ENCODE data around the gene BMI1. TPM values are rescaled to one million over a fixed set of nuclear protein-coding genes. Genes with fewer than 3 reads are reported as not detected.

The BMI1 gene
- total RNA-seq, 1 experiment from 2014 or later = 6.8 TPM

GRCh38 chr10:22364407-22365140 lies 43.7 kb downstream of the BMI1 start:
- no CpG with 5 or more reads among the region's 5 CpGs for WGBS (ENCODE audit: extremely low coverage, insufficient read length, low lambda C conversion rate)
- no peak for DNase-seq
- H3K27ac ChIP-seq (ENCODE audit: insufficient read length, low read depth, low read length) = no peak overlapping the region
- no peak for TF ChIP-seq CTCF (conservative IDR thresholded peaks at IDR 0.05)
- no peak overlapping the region for H2AFZ ChIP-seq (ENCODE audit: low read length)
- no peak overlapping the region for H3T11ph ChIP-seq (ENCODE audit: low read length)
- no peaks in the 10 kb centered on the region for H3K23me2 ChIP-seq (ENCODE audit: insufficient read length, low read depth, low read length, poor library complexity, severe bottlenecking)
- H4K5ac ChIP-seq (ENCODE audit: insufficient read length, low read depth, low read length) = no peak overlapping the region
- no peaks in the 10 kb centered on the region for H3K9me3 ChIP-seq (ENCODE audit: control insufficient read depth, low read depth, low read length)
- Mint-ChIP-seq H3K27ac (no peak overlapping the region), H3K36me3 (ENCODE audit: insufficient read depth in 1 of 3, low read depth in 3 of 3) (no peaks in the 10 kb centered on the region), H3K9me3 (no peaks in the 10 kb centered on the region), H3K4me3 (no peak overlapping the region), H3K27me3 (ENCODE audit: low read depth) (no peaks in the 10 kb centered on the region; the same call in 1 of the 2 replicates), H3K4me1 (no peaks in the 10 kb centered on the region)
- H2BK120ac ChIP-seq (ENCODE audit: low read depth, low read length, poor library complexity, severe bottlenecking) = no peak overlapping the region
- H3K79me1 ChIP-seq (ENCODE audit: insufficient read depth, low read depth, low read length, poor library complexity, severe bottlenecking) = no peaks in the 10 kb centered on the region
- no peaks in the 10 kb centered on the region for H3K27me3 ChIP-seq (ENCODE audit: insufficient read depth, low read length)
- no peak overlapping the region for H2BK12ac ChIP-seq (ENCODE audit: insufficient read length, low read depth, low read length)
- no peak overlapping the region for H2AK5ac ChIP-seq (ENCODE audit: insufficient read length, low read length)
- no peak overlapping the region for H3K18ac ChIP-seq (ENCODE audit: insufficient read length, low read depth, low read length)
- H4K20me1 ChIP-seq (ENCODE audit: control insufficient read depth, insufficient read depth, insufficient read length) = no peaks in the 10 kb centered on the region
- H2BK20ac ChIP-seq (ENCODE audit: low read depth, low read length, poor library complexity, severe bottlenecking) = no peak overlapping the region
- H2BK5ac ChIP-seq (ENCODE audit: insufficient read length, low read length) = no peak overlapping the region
- H3K56ac ChIP-seq (ENCODE audit: insufficient read length, low read depth, low read length) = no peak overlapping the region
- no peak overlapping the region for H3K4me2 ChIP-seq (ENCODE audit: insufficient read depth, insufficient read length, low read length)
- no peak overlapping the region for H4K91ac ChIP-seq (ENCODE audit: insufficient read length, low read depth, low read length)
- H3K14ac ChIP-seq (ENCODE audit: insufficient read depth, low read length) = no peak overlapping the region
- H2BK15ac ChIP-seq (ENCODE audit: low read depth, low read length) = no peak overlapping the region
- no peaks in the 10 kb centered on the region for H3K79me2 ChIP-seq (ENCODE audit: insufficient read depth, low read length)
- H3K4me1 ChIP-seq (ENCODE audit: insufficient read depth, low read length) = no peaks in the 10 kb centered on the region
- H3K9ac ChIP-seq (ENCODE audit: extremely low read depth, insufficient read length, low read length) = no peak overlapping the region
- no peak overlapping the region for H3K4ac ChIP-seq (ENCODE audit: low read depth, low read length)
- H4K8ac ChIP-seq (replicated peaks; ENCODE audit: insufficient read length, low read depth, low read length) = no peak overlapping the region
- H3K23ac ChIP-seq (ENCODE audit: insufficient read length, low read depth, low read length) = no peak overlapping the region
